Measurements from ENCODE around the gene MYLIP. TPM values are rescaled to one million over a fixed set of nuclear protein-coding genes. Genes with fewer than 3 reads are reported as not detected.

MYLIP gene
- total RNA-seq, 1 experiment from 2014 or later, result 50.0 TPM

DNA sequence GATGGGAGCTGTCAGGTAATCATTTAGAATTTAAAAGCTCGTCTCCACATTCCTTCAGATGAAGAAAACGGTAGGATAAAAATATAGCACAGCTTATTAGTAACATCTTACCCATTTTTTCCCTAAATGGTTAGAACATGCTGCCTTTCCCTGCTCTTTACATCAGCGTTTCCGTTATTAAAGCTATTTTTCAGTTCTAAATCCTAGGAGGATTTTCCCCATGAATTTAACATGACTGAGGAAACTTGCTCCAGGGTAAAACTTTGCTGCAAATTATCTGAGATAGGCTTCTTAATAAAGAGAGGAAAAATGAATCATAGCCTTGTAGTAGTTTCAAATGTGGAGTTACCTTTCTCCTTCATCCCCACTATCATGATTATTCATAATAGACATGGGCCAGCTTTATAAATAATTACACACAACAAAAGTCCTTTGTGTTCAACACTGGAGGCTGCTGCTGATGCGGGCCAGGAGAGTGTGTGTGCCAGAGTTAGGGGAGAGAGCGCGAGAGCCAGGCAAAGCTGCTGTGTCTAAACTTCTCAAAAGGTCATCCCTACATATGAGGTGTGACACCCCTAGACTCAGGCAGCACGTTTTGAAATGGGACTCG, 24.4 kb downstream of the MYLIP start:
- TF ChIP-seq, protein P1, sequence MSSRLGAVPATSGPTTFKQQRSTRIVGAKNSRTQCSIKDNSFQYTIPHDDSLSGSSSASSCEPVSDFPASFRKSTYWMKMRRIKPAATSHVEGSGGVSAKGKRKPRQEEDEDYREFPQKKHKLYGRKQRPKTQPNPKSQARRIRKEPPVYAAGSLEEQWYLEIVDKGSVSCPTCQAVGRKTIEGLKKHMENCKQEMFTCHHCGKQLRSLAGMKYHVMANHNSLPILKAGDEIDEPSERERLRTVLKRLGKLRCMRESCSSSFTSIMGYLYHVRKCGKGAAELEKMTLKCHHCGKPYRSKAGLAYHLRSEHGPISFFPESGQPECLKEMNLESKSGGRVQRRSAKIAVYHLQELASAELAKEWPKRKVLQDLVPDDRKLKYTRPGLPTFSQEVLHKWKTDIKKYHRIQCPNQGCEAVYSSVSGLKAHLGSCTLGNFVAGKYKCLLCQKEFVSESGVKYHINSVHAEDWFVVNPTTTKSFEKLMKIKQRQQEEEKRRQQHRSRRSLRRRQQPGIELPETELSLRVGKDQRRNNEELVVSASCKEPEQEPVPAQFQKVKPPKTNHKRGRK (CRISPR knock-in tag; IDR thresholded peaks at IDR 0.05; ENCODE audit: borderline replicate concordance), result no peak
- TF ChIP-seq, protein P2, sequence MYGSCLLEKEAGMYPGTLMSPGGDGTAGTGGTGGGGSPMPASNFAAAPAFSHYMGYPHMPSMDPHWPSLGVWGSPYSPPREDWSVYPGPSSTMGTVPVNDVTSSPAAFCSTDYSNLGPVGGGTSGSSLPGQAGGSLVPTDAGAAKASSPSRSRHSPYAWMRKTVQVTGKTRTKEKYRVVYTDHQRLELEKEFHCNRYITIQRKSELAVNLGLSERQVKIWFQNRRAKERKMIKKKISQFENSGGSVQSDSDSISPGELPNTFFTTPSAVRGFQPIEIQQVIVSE (CRISPR knock-in tag; IDR thresholded peaks at IDR 0.05; ENCODE audit: borderline replicate concordance), result no peak
- TF ChIP-seq JAZF1 (CRISPR knock-in tag; IDR thresholded peaks at IDR 0.05), result no peak
- TF ChIP-seq, protein P3, sequence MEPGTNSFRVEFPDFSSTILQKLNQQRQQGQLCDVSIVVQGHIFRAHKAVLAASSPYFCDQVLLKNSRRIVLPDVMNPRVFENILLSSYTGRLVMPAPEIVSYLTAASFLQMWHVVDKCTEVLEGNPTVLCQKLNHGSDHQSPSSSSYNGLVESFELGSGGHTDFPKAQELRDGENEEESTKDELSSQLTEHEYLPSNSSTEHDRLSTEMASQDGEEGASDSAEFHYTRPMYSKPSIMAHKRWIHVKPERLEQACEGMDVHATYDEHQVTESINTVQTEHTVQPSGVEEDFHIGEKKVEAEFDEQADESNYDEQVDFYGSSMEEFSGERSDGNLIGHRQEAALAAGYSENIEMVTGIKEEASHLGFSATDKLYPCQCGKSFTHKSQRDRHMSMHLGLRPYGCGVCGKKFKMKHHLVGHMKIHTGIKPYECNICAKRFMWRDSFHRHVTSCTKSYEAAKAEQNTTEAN (CRISPR knock-in tag; IDR thresholded peaks at IDR 0.05), result no peak
- TF ChIP-seq SOX15 (CRISPR knock-in tag; IDR thresholded peaks at IDR 0.05), result no peak
- TF ChIP-seq, protein P4, sequence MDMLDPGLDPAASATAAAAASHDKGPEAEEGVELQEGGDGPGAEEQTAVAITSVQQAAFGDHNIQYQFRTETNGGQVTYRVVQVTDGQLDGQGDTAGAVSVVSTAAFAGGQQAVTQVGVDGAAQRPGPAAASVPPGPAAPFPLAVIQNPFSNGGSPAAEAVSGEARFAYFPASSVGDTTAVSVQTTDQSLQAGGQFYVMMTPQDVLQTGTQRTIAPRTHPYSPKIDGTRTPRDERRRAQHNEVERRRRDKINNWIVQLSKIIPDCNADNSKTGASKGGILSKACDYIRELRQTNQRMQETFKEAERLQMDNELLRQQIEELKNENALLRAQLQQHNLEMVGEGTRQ (CRISPR knock-in tag; IDR thresholded peaks at IDR 0.05), result no peak
- no peak for TF ChIP-seq RORB (CRISPR knock-in tag; IDR thresholded peaks at IDR 0.05)
- TF ChIP-seq ZNF263 (CRISPR knock-in tag; IDR thresholded peaks at IDR 0.05; ENCODE audit: low read depth), result no peak
- no peak for TF ChIP-seq ZNF416 (CRISPR knock-in tag; IDR thresholded peaks at IDR 0.05)
- no peak for TF ChIP-seq HMGA2 (CRISPR knock-in tag; IDR thresholded peaks at IDR 0.05)
- no peak for TF ChIP-seq FOXK1 (CRISPR knock-in tag; IDR thresholded peaks at IDR 0.05)
- ChIA-PET CTCF (interaction anchor here (1.1 to 1.6 kb wide), 2 partner anchors 16 to 30 kb away, joined by 3 read pairs; no protein-coding TSS in a partner anchor), POLR2A (no interaction called here)
- Mint-ChIP-seq H3K36me3 (peaks cover 29% of the 10 kb centered on the region), H3K27me3 (ENCODE audit: low read depth) (no peaks in the 10 kb centered on the region), H3K4me3 (no peak overlapping the region), H3K27ac (no peak overlapping the region), H3K4me1 (peaks cover 3% of the 10 kb centered on the region), H3K9me3 (0 out of 2 replicates have a peak, but pooled peaks cover 3% of the 10 kb centered on the region)
- no peak for ATAC-seq
- no peak for DNase-seq (ENCODE audit: low spot score)

DNA sequence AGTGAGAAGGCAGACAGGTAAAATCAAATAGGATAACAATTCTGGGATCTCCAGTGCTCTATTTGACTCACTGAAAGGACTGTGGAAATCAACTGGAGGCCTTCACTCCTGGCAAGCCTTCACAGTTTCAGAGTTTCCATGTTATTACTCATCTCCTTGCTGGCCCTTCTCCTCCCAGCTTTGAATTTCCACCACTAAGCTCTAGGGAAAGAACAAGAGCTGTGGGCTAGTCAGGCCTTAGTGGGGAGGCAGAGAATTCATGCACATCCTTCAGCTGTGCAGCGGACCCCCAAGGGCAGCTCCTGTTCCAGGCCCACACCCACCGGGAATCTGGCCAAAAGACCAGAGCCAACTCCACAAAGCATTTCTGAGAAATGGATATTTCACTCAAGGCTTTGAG, 26.0 kb downstream of the MYLIP start:
- no peak for TF ChIP-seq TCF7 (CRISPR knock-in tag; IDR thresholded peaks at IDR 0.05; ENCODE audit: low read depth)
- TF ChIP-seq SMAD3 (CRISPR knock-in tag; IDR thresholded peaks at IDR 0.05; ENCODE audit: borderline replicate concordance), result no peak
- no peak for TF ChIP-seq RELA (CRISPR knock-in tag; IDR thresholded peaks at IDR 0.05; ENCODE audit: borderline replicate concordance)
- TF ChIP-seq, protein P5, sequence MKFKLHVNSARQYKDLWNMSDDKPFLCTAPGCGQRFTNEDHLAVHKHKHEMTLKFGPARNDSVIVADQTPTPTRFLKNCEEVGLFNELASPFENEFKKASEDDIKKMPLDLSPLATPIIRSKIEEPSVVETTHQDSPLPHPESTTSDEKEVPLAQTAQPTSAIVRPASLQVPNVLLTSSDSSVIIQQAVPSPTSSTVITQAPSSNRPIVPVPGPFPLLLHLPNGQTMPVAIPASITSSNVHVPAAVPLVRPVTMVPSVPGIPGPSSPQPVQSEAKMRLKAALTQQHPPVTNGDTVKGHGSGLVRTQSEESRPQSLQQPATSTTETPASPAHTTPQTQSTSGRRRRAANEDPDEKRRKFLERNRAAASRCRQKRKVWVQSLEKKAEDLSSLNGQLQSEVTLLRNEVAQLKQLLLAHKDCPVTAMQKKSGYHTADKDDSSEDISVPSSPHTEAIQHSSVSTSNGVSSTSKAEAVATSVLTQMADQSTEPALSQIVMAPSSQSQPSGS (CRISPR knock-in tag; IDR thresholded peaks at IDR 0.05; ENCODE audit: borderline replicate concordance, low read depth), result no peak
- no peak for TF ChIP-seq ZBTB21 (CRISPR knock-in tag; IDR thresholded peaks at IDR 0.05; ENCODE audit: borderline replicate concordance)
- TF ChIP-seq, protein P2 (CRISPR knock-in tag; IDR thresholded peaks at IDR 0.05; ENCODE audit: borderline replicate concordance), result no peak
- no peak for TF ChIP-seq JAZF1 (CRISPR knock-in tag; IDR thresholded peaks at IDR 0.05)
- TF ChIP-seq, protein P6, sequence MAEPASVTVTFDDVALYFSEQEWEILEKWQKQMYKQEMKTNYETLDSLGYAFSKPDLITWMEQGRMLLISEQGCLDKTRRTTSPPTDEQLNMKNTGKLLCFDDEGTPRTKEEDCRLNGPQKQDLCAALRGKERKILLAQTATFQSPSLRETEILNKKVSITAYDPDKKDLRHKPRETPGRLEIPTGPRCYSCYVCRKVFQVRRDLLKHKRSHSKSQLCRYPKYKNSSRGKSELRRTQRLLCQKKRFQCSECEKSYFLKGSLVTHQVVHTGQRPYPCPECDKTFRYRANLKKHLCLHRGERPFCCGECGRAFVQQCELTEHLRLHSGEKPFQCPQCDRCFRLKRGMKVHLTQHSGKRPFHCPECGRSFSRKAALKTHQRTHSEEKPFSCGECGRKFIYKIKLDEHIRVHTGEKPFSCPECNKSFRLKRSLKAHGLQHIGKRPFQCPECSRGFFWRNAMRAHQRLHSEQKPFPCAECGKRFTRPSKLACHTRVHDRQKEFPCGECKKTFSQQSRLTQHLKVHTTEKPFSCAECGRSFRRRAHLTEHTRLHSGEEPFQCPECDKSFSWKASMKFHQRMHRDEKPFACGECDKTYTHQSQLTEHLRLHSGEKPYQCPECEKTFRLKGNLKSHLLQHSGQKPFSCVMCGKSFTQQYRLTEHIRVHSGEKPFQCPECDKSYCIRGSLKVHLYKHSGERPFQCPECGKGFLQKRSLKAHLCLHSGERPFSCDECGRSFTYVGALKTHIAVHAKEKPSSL (CRISPR knock-in tag; conservative IDR thresholded peaks at IDR 0.05), result no peak
- no peak for TF ChIP-seq ZNF219 (CRISPR knock-in tag; IDR thresholded peaks at IDR 0.05; ENCODE audit: borderline replicate concordance)
- TF ChIP-seq EMX1 (CRISPR knock-in tag; IDR thresholded peaks at IDR 0.05), result no peak
- TF ChIP-seq ATF1 (CRISPR knock-in tag; IDR thresholded peaks at IDR 0.05), result no peak
- no peak for TF ChIP-seq FOXP1 (CRISPR knock-in tag; IDR thresholded peaks at IDR 0.05; ENCODE audit: borderline replicate concordance)
- peaks cover 15% of the 10 kb centered on the region for H3K36me3 Mint-ChIP-seq
- ChIA-PET POLR2A (no interaction called here), CTCF (interaction anchor here (1.3 to 2.4 kb wide), 3 partner anchors 14 to 261 kb away, joined by 3 to 9 read pairs (median 3); no protein-coding TSS in a partner anchor)
- H3K27ac Mint-ChIP-seq, result no peak overlapping the region
- H3K4me3 Mint-ChIP-seq, result no peak overlapping the region
- ATAC-seq, result no peak
- H3K27me3 Mint-ChIP-seq (ENCODE audit: low read depth), result no peaks in the 10 kb centered on the region
- 0 out of 2 replicates have a peak, but pooled peaks cover 8% of the 10 kb centered on the region for H3K9me3 Mint-ChIP-seq
- DNase-seq (ENCODE audit: low spot score), result no peak
- no peaks in the 10 kb centered on the region for H3K4me1 Mint-ChIP-seq
